ENCODE measurements around the gene GCGR.

DNA sequence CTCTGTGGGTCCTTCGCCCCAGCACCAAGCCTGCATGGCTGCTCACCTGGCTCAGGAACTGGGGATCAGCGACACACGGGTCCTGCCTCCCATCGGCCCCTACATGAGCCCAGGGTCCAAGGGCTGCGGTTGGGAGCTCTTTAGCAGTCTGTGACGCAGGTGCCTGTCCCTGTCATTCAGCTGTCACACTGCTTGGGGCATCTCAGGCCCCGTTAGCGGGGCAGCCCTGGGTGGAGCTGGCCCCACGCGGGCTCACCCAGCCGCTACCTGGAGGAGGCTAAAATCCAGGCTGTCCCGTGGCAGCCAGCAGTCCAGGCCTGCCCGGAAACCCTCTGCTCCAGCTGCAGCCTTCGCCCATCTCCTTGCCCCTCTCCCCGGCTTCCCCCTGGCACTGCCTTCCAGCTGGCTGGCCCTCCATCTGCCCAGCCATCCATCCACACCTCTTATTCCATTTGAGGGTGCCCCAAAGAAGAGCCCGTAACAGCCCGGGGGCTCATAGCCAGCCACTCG, 3.3 kb downstream of the GCGR start:
- TF ChIP-seq, protein P1, sequence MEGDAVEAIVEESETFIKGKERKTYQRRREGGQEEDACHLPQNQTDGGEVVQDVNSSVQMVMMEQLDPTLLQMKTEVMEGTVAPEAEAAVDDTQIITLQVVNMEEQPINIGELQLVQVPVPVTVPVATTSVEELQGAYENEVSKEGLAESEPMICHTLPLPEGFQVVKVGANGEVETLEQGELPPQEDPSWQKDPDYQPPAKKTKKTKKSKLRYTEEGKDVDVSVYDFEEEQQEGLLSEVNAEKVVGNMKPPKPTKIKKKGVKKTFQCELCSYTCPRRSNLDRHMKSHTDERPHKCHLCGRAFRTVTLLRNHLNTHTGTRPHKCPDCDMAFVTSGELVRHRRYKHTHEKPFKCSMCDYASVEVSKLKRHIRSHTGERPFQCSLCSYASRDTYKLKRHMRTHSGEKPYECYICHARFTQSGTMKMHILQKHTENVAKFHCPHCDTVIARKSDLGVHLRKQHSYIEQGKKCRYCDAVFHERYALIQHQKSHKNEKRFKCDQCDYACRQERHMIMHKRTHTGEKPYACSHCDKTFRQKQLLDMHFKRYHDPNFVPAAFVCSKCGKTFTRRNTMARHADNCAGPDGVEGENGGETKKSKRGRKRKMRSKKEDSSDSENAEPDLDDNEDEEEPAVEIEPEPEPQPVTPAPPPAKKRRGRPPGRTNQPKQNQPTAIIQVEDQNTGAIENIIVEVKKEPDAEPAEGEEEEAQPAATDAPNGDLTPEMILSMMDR (IDR thresholded peaks at IDR 0.05) = no peak
- no peak for TF ChIP-seq POLR2A (IDR thresholded peaks at IDR 0.05)
